Adrenal gland (tissue), 12 donors: Measurements from ENCODE around the gene CEBPE. TPM values are rescaled to one million over a fixed set of nuclear protein-coding genes. Genes with fewer than 3 reads are reported as not detected.

Experiments used
- DNase-seq, 7 donors: peaks; one replicate each; pipeline ENCODE4 v3.0.0-alpha.2; 2019 to 2020
- H3K27ac ChIP-seq, 5 donors: fragments of 200-600 bp; sonication (generic) in 4 of 5; 1 replicate in 3 of 5; 2 replicates in 2 of 5; pipeline versions ENCODE4 v1.5.1 to v1.8.0; 2016 to 2020; ENCODE audit warnings: mild to moderate bottlenecking in 1 of 5
- H3K27me3 ChIP-seq: fragments of 200-600 bp; 2 replicates; pipeline ENCODE4 v1.8.0; 2021
- H3K36me3 ChIP-seq, 2 donors: fragments of 200-600 bp; replicated peaks in 1 of 2; 1 replicate in 1 of 2; 2 replicates in 1 of 2; pipeline versions ENCODE4 v1.5.1 to v1.8.0; 2018 to 2022
- H3K4me1 ChIP-seq, 2 donors: fragments of 200-600 bp; replicated peaks in 1 of 2; 1 replicate in 1 of 2; 2 replicates in 1 of 2; pipeline versions ENCODE4 v1.5.1 to v1.8.0; 2018 to 2021
- H3K4me3 ChIP-seq, 4 donors: fragments of 200-600 bp; sonication (generic) in 3 of 4; one replicate each; pipeline ENCODE4 v1.5.1; 2016 to 2018
- H3K9me3 ChIP-seq, 3 donors: fragments of 200-600 bp; sonication (generic) in 1 of 3; replicated peaks in 1 of 3; 1 replicate in 2 of 3; 2 replicates in 1 of 3; pipeline versions ENCODE4 v1.5.1 to v1.8.0; 2016 to 2021
- CTCF ChIP-seq, 6 experiments: fragments of 450-650 bp in 4 of 6; fragments of 200-600 bp in 2 of 6; sonication (generic) in 1 of 6; IDR thresholded peaks; 1 replicate in 5 of 6; 2 replicates in 1 of 6; pipeline versions ENCODE4 v1.5.1 to v1.8.0; 2016 to 2021; ENCODE audit warnings: antibody characterized with exemption in 6 of 6, mild to moderate bottlenecking in 2 of 6, moderate library complexity in 1 of 6
- POLR2A ChIP-seq, 2 donors: fragments of 450-650 bp; IDR thresholded peaks; one replicate each; pipeline ENCODE4 v1.6.1; 2017; ENCODE audit warnings: antibody characterized with exemption in 2 of 2, mild to moderate bottlenecking in 2 of 2, moderate library complexity in 1 of 2
- WGBS, 4 donors: extraction: QIAGEN DNeasy Blood & Tissue Kit in 2 of 4; methylation state at CpG; one replicate each; pipeline versions ENCODE4 v1.1.5 to v1.1.7; 2013 to 2017; 5-methylcytosine and 5-hydroxymethylcytosine counted together
- intact Hi-C, 2 donors: fragments of 100-400 bp; cut with DNase I; formaldehyde crosslinking; loops; one replicate each; pipeline versions ENCODE4 v1.14.1 to v1.15.0; 2022 to 2023
- polyA plus RNA-seq, 3 donors: library from polyadenylated mRNA; stranded (reverse); fragments of 200-250 nt in 2 of 3; fragments of 350-450 nt in 1 of 3; fragmentation: Illumina TruSeq in 1 of 3; extraction: RNeasy Lipid Tissue Mini Kit (QIAGEN cat#74804) in 1 of 3; gene quantifications; one replicate each; pipeline ENCODE4 v1.2.3, GENCODE V29; 2013 to 2014
- total RNA-seq, 9 donors: library from RNA; depleted of rRNA in 4 of 9; stranded (reverse); fragments of >200 nt in 4 of 9; fragments of 120-200 nt in 1 of 9; fragmentation: NEBNext Ultra II Directional in 1 of 9; extraction: Animal tissue kit (Norgen Biotek cat#: 25700) in 1 of 9; gene quantifications; one replicate each; pipeline versions ENCODE4 v1.1.0 to v1.2.4, GENCODE V29; 2013 to 2023
- donor health status: healthy with polysubstance abuse.
- donor health status: Bipolar disorder and iron deficiency.
- donor health status: DM: yes; HTN: yes; CAD: no.
- donor health status: DM: no; HTN: no; CAD: no.
- donor health status: DM: no; HTN: no; CAD: no.
- donor health status: DM: yes; HTN: yes; CAD: no.

The CEBPE gene
- total and polyA plus RNA-seq, 12 donors: 0.03 to 0.40 (median 0.15) TPM; not detected in 9

GRCh38 chr14:23093991-23094665, 24.9 kb downstream of the CEBPE start:
- H3K27me3 ChIP-seq: no peaks in the 10 kb centered on the region
- peak overlapping the region; percentile 26 to 90 (median 74) for H3K4me3 ChIP-seq
- H3K36me3 ChIP-seq: peaks cover 0 to 58% of the 10 kb centered on the region in 2 donors
- WGBS, 4 donors: 0 to 2% (median 0%) methylated on average over 14 of the region's 14 CpGs
- no peaks in the 10 kb centered on the region for H3K9me3 ChIP-seq
- intact Hi-C loops: no loop called here
- TF ChIP-seq CTCF (IDR thresholded peaks at IDR 0.05) (no peak), POLR2A (IDR thresholded peaks at IDR 0.05) (no peak)
- H3K4me1 ChIP-seq: peaks cover 25 to 48% of the 10 kb centered on the region in 2 donors
- DNase-seq: no peak
- peak overlapping the region in 4 of 5 donors; percentile 92 to 99 (median 96) for H3K27ac ChIP-seq

GRCh38 chr14:23093526-23093925, 25.5 kb downstream of the CEBPE start:
- intact Hi-C loops: no loop called here
- 68 to 72% (median 71%) methylated on average over 2 of the region's 2 CpGs for WGBS, 4 donors
- no peaks in the 10 kb centered on the region for H3K9me3 ChIP-seq
- peak overlapping the region in 1 of 4 donors; percentile 65 for H3K4me3 ChIP-seq
- TF ChIP-seq POLR2A (IDR thresholded peaks at IDR 0.05): no peak
- TF ChIP-seq CTCF (IDR thresholded peaks at IDR 0.05): no peak
- H3K4me1 ChIP-seq: peaks cover 23 to 42% of the 10 kb centered on the region in 2 donors
- no peak overlapping the region for H3K27ac ChIP-seq
- H3K36me3 ChIP-seq: peaks cover 0 to 58% of the 10 kb centered on the region in 2 donors
- no peak for DNase-seq
- H3K27me3 ChIP-seq: no peaks in the 10 kb centered on the region

GRCh38 chr14:23093104-23093503, 26.0 kb downstream of the CEBPE start:
- Histone ChIP-seq H3K27ac (no peak overlapping the region), H3K36me3 (peaks cover 0 to 58% of the 10 kb centered on the region in 2 donors), H3K27me3 (no peaks in the 10 kb centered on the region), H3K9me3 (no peaks in the 10 kb centered on the region), H3K4me3 (peak overlapping the region in 1 of 4 donors; percentile 65), H3K4me1 (peaks cover 23 to 39% of the 10 kb centered on the region in 2 donors)
- DNase-seq: no peak
- intact Hi-C loops: no loop called here
- WGBS, 4 donors: 70 to 81% (median 78%) methylated on average over 2 of the region's 2 CpGs
- no peak for TF ChIP-seq POLR2A (IDR thresholded peaks at IDR 0.05)
- TF ChIP-seq CTCF (IDR thresholded peaks at IDR 0.05): no peak

- intact Hi-C loops: no loop called here
- H3K27me3 ChIP-seq: no peaks in the 10 kb centered on the region
- no peak for TF ChIP-seq POLR2A (IDR thresholded peaks at IDR 0.05)
- no peak for TF ChIP-seq CTCF (IDR thresholded peaks at IDR 0.05)
- H3K9me3 ChIP-seq: no peaks in the 10 kb centered on the region
- peaks cover 0 to 66% of the 10 kb centered on the region in 2 donors for H3K36me3 ChIP-seq
- DNase-seq: no peak
- H3K27ac ChIP-seq: no peak overlapping the region
- 81 to 85% (median 82%) methylated on average over 12 of the region's 12 CpGs for WGBS, 4 donors
- no peak overlapping the region for H3K4me3 ChIP-seq
- peaks cover 16 to 26% of the 10 kb centered on the region in 2 donors for H3K4me1 ChIP-seq
These were observed 27.5 kb downstream of the CEBPE start for GRCh38 chr14:23091294-23092225.
